ENCODE results near the gene MAB21L2. TPM values are rescaled to one million over a fixed set of nuclear protein-coding genes. Genes with fewer than 3 reads are reported as not detected.

Gene MAB21L2
- polyA plus RNA-seq, 2 of the 4 experiments (the other 2 are of a cell fraction), result not detected

DNA sequence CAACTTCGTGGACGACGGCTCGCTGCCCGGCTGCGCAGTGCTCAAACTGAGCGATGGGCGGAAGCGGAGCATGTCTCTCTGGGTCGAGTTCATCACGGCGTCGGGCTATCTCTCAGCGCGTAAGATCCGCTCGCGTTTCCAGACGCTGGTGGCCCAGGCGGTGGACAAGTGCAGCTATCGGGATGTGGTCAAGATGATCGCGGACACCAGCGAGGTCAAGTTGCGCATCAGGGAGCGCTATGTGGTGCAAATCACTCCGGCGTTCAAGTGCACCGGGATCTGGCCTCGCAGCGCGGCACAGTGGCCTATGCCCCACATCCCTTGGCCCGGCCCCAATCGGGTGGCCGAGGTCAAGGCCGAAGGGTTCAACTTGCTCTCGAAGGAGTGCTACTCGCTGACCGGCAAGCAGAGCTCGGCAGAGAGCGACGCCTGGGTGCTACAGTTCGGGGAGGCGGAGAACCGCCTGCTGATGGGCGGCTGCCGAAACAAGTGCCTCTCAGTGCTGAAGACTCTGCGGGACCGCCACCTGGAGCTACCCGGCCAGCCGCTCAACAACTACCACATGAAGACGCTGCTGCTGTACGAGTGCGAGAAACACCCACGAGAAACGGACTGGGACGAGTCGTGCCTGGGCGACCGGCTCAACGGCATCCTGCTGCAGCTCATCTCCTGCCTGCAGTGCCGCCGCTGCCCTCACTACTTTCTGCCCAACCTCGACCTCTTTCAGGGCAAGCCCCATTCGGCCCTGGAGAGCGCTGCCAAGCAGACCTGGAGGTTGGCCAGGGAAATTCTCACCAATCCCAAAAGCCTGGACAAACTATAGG, 1.5 kb downstream of the MAB21L2 start:
- no peak for DNase-seq (ENCODE audit: low read depth in 1 of 2, low spot score in 1 of 2)
- POLR2A ChIA-PET, result no interaction called here
- no peak overlapping the region for H3K4me3 ChIP-seq
- H3K4me1 ChIP-seq, result peaks cover 6% of the 10 kb centered on the region; the same call in 2 of the 3 replicates
- no peak for ATAC-seq
- CTCF ChIA-PET, result no interaction called here
- FAIRE-seq, result no peak
- WGBS (ENCODE audit: missing lambda C conversion rate), result 94% methylated on average over 52 of the region's 66 CpGs
- TF ChIP-seq PBX3 (IDR thresholded peaks at IDR 0.05), result no peak
- no peak for TF ChIP-seq FOXS1 (CRISPR knock-in tag; IDR thresholded peaks at IDR 0.05)
- no peak for TF ChIP-seq NPAS2 (CRISPR knock-in tag; IDR thresholded peaks at IDR 0.05; ENCODE audit: borderline replicate concordance)
- no peak for TF ChIP-seq KDM5A (IDR thresholded peaks at IDR 0.05)
- TF ChIP-seq CBX8 (IDR thresholded peaks at IDR 0.05), result no peak
- TF ChIP-seq TP53 (CRISPR knock-in tag; IDR thresholded peaks at IDR 0.05), result no peak
- no peak for TF ChIP-seq POLR2A (IDR thresholded peaks at IDR 0.05; ENCODE audit: low read length)
- no peak for TF ChIP-seq CBX2 (IDR thresholded peaks at IDR 0.05; ENCODE audit: borderline replicate concordance, low read depth)
- no peak for TF ChIP-seq HES2 (IDR thresholded peaks at IDR 0.05)
- TF ChIP-seq RCOR1 (IDR thresholded peaks at IDR 0.05; ENCODE audit: low read depth, low read length), result no peak
- no peak for TF ChIP-seq EP300 (IDR thresholded peaks at IDR 0.05)
- TF ChIP-seq MAFK (IDR thresholded peaks at IDR 0.05; ENCODE audit: partially characterized antibody), result no peak
- TF ChIP-seq TFCP2L1 (CRISPR knock-in tag; IDR thresholded peaks at IDR 0.05), result no peak
- TF ChIP-seq RARB (CRISPR knock-in tag; IDR thresholded peaks at IDR 0.05), result no peak
- TF ChIP-seq, protein P1, sequence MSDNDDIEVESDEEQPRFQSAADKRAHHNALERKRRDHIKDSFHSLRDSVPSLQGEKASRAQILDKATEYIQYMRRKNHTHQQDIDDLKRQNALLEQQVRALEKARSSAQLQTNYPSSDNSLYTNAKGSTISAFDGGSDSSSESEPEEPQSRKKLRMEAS (IDR thresholded peaks at IDR 0.05), result no peak
- no peak for TF ChIP-seq HEYL (CRISPR knock-in tag; IDR thresholded peaks at IDR 0.05)
- no peaks in the 10 kb centered on the region for H3K9me3 ChIP-seq
- no peak overlapping the region for H3K4me2 ChIP-seq
- H3K27ac ChIP-seq, result no peak overlapping the region

DNA sequence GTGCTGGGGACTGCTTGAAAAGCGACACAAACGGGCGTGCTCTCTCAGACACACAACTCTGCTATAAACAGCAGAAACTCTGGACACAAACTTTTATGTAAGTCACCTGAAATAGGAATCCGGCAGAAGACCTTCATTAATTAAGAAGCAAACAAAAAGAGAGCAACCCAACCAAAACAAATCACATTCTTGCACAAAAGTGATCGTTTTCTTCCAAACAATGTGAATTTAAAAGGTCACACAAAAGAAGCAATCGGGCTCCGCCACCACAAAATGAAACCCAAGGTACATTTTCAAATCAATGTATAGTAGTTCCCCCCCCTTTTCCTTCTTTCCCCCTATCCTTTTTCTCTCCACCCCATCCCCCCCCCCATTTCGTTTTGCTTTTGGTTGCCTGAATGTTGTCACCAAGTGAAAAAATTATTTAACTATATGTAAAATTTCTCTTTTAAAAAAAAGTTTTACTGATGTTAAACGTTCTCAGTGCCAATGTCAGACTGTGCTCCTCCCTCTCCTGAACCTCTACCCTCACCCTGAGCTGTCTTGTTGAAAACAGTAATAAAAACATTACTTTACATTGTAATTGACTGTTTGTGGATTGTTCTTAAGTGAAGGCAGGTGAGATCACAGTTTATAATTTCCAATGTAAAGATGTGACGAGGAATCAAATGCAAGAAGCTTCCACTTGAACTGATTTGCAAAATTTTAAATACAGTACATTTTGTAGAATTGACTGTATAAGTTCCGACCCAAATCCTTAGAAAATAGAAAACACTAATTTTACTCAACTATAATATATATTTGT, 2.4 kb downstream of the MAB21L2 start:
- ATAC-seq (no peak), DNase-seq (ENCODE audit: low read depth in 1 of 2, low spot score in 1 of 2) (no peak), FAIRE-seq (no peak)
- TF ChIP-seq FOXS1 (CRISPR knock-in tag; IDR thresholded peaks at IDR 0.05) (no peak), RCOR1 (IDR thresholded peaks at IDR 0.05; ENCODE audit: low read depth, low read length) (no peak), CHD2 (IDR thresholded peaks at IDR 0.05; ENCODE audit: low read length, partially characterized antibody) (no peak), TFCP2L1 (CRISPR knock-in tag; IDR thresholded peaks at IDR 0.05) (no peak), EHF (CRISPR knock-in tag; IDR thresholded peaks at IDR 0.05) (no peak), BHLHE40 (IDR thresholded peaks at IDR 0.05; ENCODE audit: low read depth, low read length) (no peak), RNF2 (IDR thresholded peaks at IDR 0.05; ENCODE audit: borderline replicate concordance, low read depth) (no peak), PBX3 (IDR thresholded peaks at IDR 0.05) (no peak), FOSL2 (IDR thresholded peaks at IDR 0.05) (no peak), FOSL2 (CRISPR knock-in tag; IDR thresholded peaks at IDR 0.05) (no peak), EP300 (IDR thresholded peaks at IDR 0.05) (no peak), HES2 (IDR thresholded peaks at IDR 0.05) (no peak), JUN (IDR thresholded peaks at IDR 0.05) (no peak), SMC3 (IDR thresholded peaks at IDR 0.05) (no peak), EHMT2 (IDR thresholded peaks at IDR 0.05; ENCODE audit: low read depth) (no peak)
- TF ChIP-seq, protein P2, sequence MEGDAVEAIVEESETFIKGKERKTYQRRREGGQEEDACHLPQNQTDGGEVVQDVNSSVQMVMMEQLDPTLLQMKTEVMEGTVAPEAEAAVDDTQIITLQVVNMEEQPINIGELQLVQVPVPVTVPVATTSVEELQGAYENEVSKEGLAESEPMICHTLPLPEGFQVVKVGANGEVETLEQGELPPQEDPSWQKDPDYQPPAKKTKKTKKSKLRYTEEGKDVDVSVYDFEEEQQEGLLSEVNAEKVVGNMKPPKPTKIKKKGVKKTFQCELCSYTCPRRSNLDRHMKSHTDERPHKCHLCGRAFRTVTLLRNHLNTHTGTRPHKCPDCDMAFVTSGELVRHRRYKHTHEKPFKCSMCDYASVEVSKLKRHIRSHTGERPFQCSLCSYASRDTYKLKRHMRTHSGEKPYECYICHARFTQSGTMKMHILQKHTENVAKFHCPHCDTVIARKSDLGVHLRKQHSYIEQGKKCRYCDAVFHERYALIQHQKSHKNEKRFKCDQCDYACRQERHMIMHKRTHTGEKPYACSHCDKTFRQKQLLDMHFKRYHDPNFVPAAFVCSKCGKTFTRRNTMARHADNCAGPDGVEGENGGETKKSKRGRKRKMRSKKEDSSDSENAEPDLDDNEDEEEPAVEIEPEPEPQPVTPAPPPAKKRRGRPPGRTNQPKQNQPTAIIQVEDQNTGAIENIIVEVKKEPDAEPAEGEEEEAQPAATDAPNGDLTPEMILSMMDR (IDR thresholded peaks at IDR 0.05), result no peak
- ChIA-PET CTCF (no interaction called here), POLR2A (no interaction called here)
- no peaks in the 10 kb centered on the region for H3K4me1 ChIP-seq
- no peak overlapping the region for H3K4me2 ChIP-seq
- H3K27ac ChIP-seq, result no peak overlapping the region
- no peak overlapping the region for H3K4me3 ChIP-seq
- 83% methylated on average over 11 of the region's 11 CpGs for WGBS (ENCODE audit: missing lambda C conversion rate)
- H3K9me3 ChIP-seq, result no peaks in the 10 kb centered on the region
